Left lung (tissue), 10 donors: Measurements from ENCODE around the gene MINDY3. TPM values are rescaled to one million over a fixed set of nuclear protein-coding genes. Genes with fewer than 3 reads are reported as not detected.

Experiments used
- ATAC-seq: fragments of 200-7000 bp; cut with Tn5 transposase; one replicate; pipeline ENCODE4 v1.9.1; 2020; ENCODE audit warnings: moderate library complexity
- DNase-seq, 4 donors: peaks; one replicate each; pipeline ENCODE4 v3.0.0-alpha.2; 2013 to 2020
- H3K27ac ChIP-seq, 2 donors: fragments of 200-600 bp; sonication (generic) in 1 of 2; one replicate each; pipeline versions ENCODE4 v1.5.0 to v1.8.0; 2020 to 2021
- H3K27me3 ChIP-seq, 2 donors: fragments of 200-600 bp; sonication (generic) in 1 of 2; one replicate each; pipeline versions ENCODE4 v1.5.0 to v1.8.0; 2020 to 2021
- H3K36me3 ChIP-seq, 2 donors: fragments of 200-600 bp; sonication (generic) in 1 of 2; one replicate each; pipeline versions ENCODE4 v1.5.0 to v1.8.0; 2020 to 2021
- H3K4me1 ChIP-seq, 2 donors: fragments of 200-600 bp; one replicate each; pipeline ENCODE4 v1.8.0; 2021
- H3K4me3 ChIP-seq, 2 donors: fragments of 200-600 bp; sonication (generic) in 1 of 2; one replicate each; pipeline versions ENCODE4 v1.5.0 to v1.8.0; 2020 to 2021; ENCODE audit warnings: mild to moderate bottlenecking in 1 of 2
- H3K9me3 ChIP-seq, 2 donors: fragments of 200-600 bp; sonication (generic) in 1 of 2; one replicate each; pipeline versions ENCODE4 v1.5.0 to v1.8.0; 2020 to 2021
- intact Hi-C, 2 donors: fragments of 100-400 bp; cut with DNase I; formaldehyde crosslinking; loops; one replicate each; pipeline versions ENCODE4 v1.11.2 to v1.14.2; 2022
- polyA plus RNA-seq, 6 donors: library from polyadenylated mRNA; unstranded; fragments of 120-200 nt; gene quantifications; one replicate each; pipeline ENCODE4 v1.2.1, GENCODE V29; 2013; ENCODE audit not compliant: insufficient read length in 6 of 6
- total RNA-seq, 2 donors: library from RNA; stranded (reverse); fragmentation: NEBNext Ultra II Directional; extraction: Animal tissue kit (Norgen Biotek cat#: 25700); gene quantifications; one replicate each; pipeline ENCODE4 v1.2.1, GENCODE V29; 2021
- TF ChIP-seq, protein P1 (sequence below), 2 donors: fragments of 200-600 bp; sonication (generic) in 1 of 2; IDR thresholded peaks; one replicate each; pipeline versions ENCODE4 v1.5.0 to v1.8.0; 2021; ENCODE audit warnings: antibody characterized with exemption in 2 of 2
- donor health status: DM: no; HTN: yes; CAD: no.
- donor health status: DM: no; HTN: no; CAD: no.

The MINDY3 gene
- total and polyA plus RNA-seq, 8 donors, result 27.5 to 59.7 (median 43.5) TPM

- Histone ChIP-seq H3K4me1 (peaks cover 16 to 37% of the 10 kb centered on the region in 2 donors), H3K36me3 (no peaks in the 10 kb centered on the region), H3K27ac (peak overlapping the region; percentile 50 to 84), H3K9me3 (no peaks in the 10 kb centered on the region), H3K27me3 (peaks cover 0 to 16% of the 10 kb centered on the region in 2 donors), H3K4me3 (peak overlapping the region; percentile 78 to 86)
- intact Hi-C loops, result no loop called here
- TF ChIP-seq, protein P1, sequence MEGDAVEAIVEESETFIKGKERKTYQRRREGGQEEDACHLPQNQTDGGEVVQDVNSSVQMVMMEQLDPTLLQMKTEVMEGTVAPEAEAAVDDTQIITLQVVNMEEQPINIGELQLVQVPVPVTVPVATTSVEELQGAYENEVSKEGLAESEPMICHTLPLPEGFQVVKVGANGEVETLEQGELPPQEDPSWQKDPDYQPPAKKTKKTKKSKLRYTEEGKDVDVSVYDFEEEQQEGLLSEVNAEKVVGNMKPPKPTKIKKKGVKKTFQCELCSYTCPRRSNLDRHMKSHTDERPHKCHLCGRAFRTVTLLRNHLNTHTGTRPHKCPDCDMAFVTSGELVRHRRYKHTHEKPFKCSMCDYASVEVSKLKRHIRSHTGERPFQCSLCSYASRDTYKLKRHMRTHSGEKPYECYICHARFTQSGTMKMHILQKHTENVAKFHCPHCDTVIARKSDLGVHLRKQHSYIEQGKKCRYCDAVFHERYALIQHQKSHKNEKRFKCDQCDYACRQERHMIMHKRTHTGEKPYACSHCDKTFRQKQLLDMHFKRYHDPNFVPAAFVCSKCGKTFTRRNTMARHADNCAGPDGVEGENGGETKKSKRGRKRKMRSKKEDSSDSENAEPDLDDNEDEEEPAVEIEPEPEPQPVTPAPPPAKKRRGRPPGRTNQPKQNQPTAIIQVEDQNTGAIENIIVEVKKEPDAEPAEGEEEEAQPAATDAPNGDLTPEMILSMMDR (IDR thresholded peaks at IDR 0.05), result no peak
- peak; percentile 40 for ATAC-seq
- no peak for DNase-seq
These were observed 800 bp downstream of the MINDY3 start for GRCh38 chr10:15859509-15859905.

GRCh38 chr10:15858861-15859281, 1.4 kb downstream of the MINDY3 start:
- Histone ChIP-seq H3K27me3 (peaks cover 0 to 9% of the 10 kb centered on the region in 2 donors), H3K4me1 (peaks cover 16 to 37% of the 10 kb centered on the region in 2 donors), H3K4me3 (peak overlapping the region in 1 of 2 donors; percentile 86), H3K27ac (no peak overlapping the region), H3K9me3 (no peaks in the 10 kb centered on the region), H3K36me3 (no peaks in the 10 kb centered on the region)
- DNase-seq, result no peak
- intact Hi-C loops, result no loop called here
- no peak for ATAC-seq
- TF ChIP-seq, protein P1 (IDR thresholded peaks at IDR 0.05), result no peak

DNA sequence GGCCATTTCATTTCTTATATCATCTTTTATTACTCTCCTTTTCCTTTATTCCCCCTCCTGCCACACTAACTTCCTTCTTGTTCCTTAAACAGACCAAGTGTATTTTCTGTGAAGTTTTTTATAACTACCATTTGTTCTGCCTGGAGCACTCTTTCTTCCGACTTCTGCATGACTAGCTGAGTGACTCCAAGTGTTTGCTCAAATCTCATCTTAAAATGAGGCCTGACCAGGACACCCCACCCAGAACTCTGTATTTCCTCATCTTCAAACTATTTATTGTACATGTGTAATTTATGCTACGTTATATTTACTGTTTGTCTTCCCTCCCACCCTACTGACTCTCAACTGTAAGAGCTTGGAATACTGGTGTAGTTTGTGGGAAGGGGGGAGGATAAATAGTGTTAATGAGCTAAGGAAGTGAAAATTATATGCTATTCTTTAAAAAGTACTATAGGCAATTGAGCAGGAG, 3.2 kb downstream of the MINDY3 start:
- H3K9me3 ChIP-seq, result no peaks in the 10 kb centered on the region
- H3K36me3 ChIP-seq, result no peaks in the 10 kb centered on the region
- peaks cover 16 to 37% of the 10 kb centered on the region in 2 donors for H3K4me1 ChIP-seq
- TF ChIP-seq, protein P1 (IDR thresholded peaks at IDR 0.05), result no peak
- peak; percentile 69 for ATAC-seq
- intact Hi-C loops, result no loop called here
- no peak for DNase-seq
- no peak overlapping the region for H3K4me3 ChIP-seq
- peak overlapping the region in 1 of 2 donors; percentile 5 for H3K27ac ChIP-seq
- H3K27me3 ChIP-seq, result no peaks in the 10 kb centered on the region

DNA sequence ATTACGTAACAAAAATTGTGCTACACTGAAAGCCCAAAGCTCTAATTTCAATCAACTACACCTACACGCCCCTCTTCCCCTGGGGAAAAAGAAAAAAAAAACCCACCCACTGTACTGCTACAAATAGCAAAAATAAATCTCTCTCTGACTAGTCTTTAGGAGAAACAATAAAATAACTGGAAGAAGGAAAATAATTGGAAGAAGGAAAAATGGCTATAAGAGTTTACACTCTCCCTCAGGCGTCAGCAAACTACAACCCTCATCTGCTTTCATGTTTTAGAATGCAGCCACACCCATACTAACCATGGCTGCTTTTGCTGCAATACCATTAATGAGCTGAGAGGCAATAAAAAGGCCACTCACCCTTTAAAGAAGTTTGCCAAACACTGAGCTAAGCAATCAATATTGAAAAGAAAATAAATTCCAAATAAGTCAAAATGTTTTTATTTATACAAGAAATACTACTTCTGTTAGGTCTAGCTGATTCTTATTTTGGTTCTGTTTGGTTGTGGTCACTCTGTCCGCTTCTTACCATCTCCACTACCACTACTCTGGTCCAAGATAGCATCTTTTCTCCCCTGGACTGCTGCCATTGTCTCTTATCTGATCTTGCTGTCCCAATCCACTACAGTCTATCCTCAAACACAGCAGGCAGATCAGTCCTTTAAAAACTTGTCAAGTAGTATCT, 3.8 kb downstream of the MINDY3 start:
- no peaks in the 10 kb centered on the region for H3K27me3 ChIP-seq
- TF ChIP-seq, protein P1 (IDR thresholded peaks at IDR 0.05), result no peak
- H3K9me3 ChIP-seq, result no peaks in the 10 kb centered on the region
- ATAC-seq (peak; percentile 68), DNase-seq (no peak)
- no peaks in the 10 kb centered on the region for H3K36me3 ChIP-seq
- H3K27ac ChIP-seq, result peak overlapping the region in 1 of 2 donors; percentile 5
- H3K4me3 ChIP-seq, result no peak overlapping the region
- peaks cover 16 to 37% of the 10 kb centered on the region in 2 donors for H3K4me1 ChIP-seq
- intact Hi-C loops, result no loop called here

DNA sequence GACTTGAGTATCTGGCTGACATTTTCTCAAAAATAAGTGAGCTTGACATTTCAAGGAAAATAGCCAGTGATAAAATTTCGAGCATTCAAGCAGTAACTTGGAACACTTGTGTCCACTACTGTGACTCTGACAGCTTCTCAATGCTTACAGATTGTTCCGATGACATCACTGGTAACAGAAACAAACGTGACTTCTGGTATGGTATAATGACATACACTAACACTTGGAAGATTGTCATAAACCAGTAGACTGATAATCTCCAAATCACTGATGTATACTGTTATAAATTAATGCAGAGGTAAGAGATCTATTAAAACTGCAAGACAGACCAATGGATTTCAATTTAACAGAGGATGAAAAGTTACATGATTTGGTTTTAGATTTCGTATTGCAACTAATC, 6.5 kb downstream of the MINDY3 start:
- Histone ChIP-seq H3K36me3 (no peaks in the 10 kb centered on the region), H3K4me1 (peaks cover 9 to 41% of the 10 kb centered on the region in 2 donors), H3K4me3 (no peak overlapping the region), H3K27me3 (no peaks in the 10 kb centered on the region), H3K9me3 (peaks cover 0 to 11% of the 10 kb centered on the region in 2 donors), H3K27ac (no peak overlapping the region)
- no peak for ATAC-seq
- intact Hi-C loops, result no loop called here
- DNase-seq, result no peak
- TF ChIP-seq, protein P1 (IDR thresholded peaks at IDR 0.05), result no peak
